Right lobe of liver (tissue), 4 donors: Measurements from ENCODE around the gene RAB11FIP3.

Source experiments
- POLR2A ChIP-seq: fragments of 450-650 bp; IDR thresholded peaks from one replicate; pipeline ENCODE4 v1.6.1; 2017; ENCODE audit warnings: antibody characterized with exemption, mild to moderate bottlenecking
- TF ChIP-seq, protein P1 (sequence below), 4 donors: fragments of 200-600 bp in 3 of 4; fragments of 450-650 bp in 1 of 4; IDR thresholded peaks; one replicate each; pipeline versions ENCODE4 v1.5.1 to v1.8.0; 2016 to 2022; ENCODE audit warnings: antibody characterized with exemption in 4 of 4, mild to moderate bottlenecking in 2 of 4
- donor health status: DM: no; HTN: no; CAD: no.
- donor health status: DM: no; HTN: no; CAD: no.
- donor health status: DM: no; HTN: yes; CAD: no.

DNA sequence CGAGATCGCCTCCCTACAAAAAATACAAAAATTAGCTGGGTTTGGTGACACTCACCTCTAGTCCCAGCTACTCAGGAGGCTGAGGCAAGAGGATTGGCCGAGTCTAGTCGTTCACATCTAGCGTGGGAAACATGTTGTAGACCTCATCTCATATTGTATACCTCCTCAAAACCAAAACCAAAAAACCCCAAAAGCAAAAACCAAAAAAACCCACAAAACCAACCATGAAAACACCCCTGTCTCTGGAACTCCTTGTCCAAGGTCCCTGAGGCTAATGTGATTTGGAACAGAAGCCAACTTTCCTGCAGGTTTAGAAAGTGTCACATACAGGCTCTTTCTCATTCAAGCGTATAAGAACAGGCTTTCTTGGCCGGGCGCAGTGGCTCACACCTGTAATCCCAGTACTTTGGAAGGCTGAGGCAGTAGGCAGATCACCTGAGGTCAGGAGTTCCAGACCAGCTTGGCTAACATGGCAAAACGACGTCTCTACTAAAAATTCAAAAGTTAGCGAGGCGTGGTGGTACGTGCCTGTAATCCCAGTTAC lies 29.0 kb downstream of the RAB11FIP3 start:
- TF ChIP-seq, protein P1, sequence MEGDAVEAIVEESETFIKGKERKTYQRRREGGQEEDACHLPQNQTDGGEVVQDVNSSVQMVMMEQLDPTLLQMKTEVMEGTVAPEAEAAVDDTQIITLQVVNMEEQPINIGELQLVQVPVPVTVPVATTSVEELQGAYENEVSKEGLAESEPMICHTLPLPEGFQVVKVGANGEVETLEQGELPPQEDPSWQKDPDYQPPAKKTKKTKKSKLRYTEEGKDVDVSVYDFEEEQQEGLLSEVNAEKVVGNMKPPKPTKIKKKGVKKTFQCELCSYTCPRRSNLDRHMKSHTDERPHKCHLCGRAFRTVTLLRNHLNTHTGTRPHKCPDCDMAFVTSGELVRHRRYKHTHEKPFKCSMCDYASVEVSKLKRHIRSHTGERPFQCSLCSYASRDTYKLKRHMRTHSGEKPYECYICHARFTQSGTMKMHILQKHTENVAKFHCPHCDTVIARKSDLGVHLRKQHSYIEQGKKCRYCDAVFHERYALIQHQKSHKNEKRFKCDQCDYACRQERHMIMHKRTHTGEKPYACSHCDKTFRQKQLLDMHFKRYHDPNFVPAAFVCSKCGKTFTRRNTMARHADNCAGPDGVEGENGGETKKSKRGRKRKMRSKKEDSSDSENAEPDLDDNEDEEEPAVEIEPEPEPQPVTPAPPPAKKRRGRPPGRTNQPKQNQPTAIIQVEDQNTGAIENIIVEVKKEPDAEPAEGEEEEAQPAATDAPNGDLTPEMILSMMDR (IDR thresholded peaks at IDR 0.05) = no peak
- no peak for TF ChIP-seq POLR2A
